ENCODE data around the gene C5AR2.
"Not testable (repeated sequence)": the region's sequence is repeated elsewhere in the genome, so short reads cannot be mapped to it uniquely, and the experiment has no call there.

The C5AR2 gene
- total RNA-seq = 1.5 to 24.0 (median 12.7) reads per million in 17 experiments

GRCh38 chr19:47331931-47332547 lies at the start of gene C5AR2:
C5AR2 (plus strand) TSS chr19:47332175; CDS start chr19:47340800, 8,625 bp downstream.
- DNase-seq = peak; percentile 51 to 72 (median 61)

- no peak for DNase-seq
These were observed 48.4 kb upstream of the C5AR2 start for GRCh38 chr19:47283405-47284059.

GRCh38 chr19:47284324-47284899 lies 47.6 kb upstream of the C5AR2 start:
- peak; percentile 77 to 85 (median 80) for DNase-seq

- peak; percentile 89 to 96 (median 92) for DNase-seq
These were observed 35.9 kb upstream of the C5AR2 start for GRCh38 chr19:47296036-47296435.

GRCh38 chr19:47300867-47301266 lies 31.1 kb upstream of the C5AR2 start:
- not testable (repeated sequence) for DNase-seq

- peak in 2 of 4 experiments; percentile 53 for DNase-seq
These were observed 29.7 kb upstream of the C5AR2 start for GRCh38 chr19:47302249-47302648.

- no peak for DNase-seq
These were observed 28.0 kb upstream of the C5AR2 start for GRCh38 chr19:47303966-47304365.

- peak; percentile 83 to 89 (median 87) for DNase-seq
These were observed 26.6 kb upstream of the C5AR2 start for GRCh38 chr19:47305309-47305751.

GRCh38 chr19:47306303-47306702 lies 25.7 kb upstream of the C5AR2 start:
- DNase-seq = no peak

- no peak for DNase-seq
These were observed 22.9 kb upstream of the C5AR2 start for GRCh38 chr19:47309038-47309437.

GRCh38 chr19:47309608-47310007 lies 22.4 kb upstream of the C5AR2 start, which contains the start of gene C5AR1:
C5AR1 (plus strand) TSS chr19:47309861; CDS start chr19:47309896, 35 bp downstream.
- peak; percentile 89 to 93 (median 92) for DNase-seq

GRCh38 chr19:47310323-47310722 lies 21.7 kb upstream of the C5AR2 start:
- DNase-seq = peak in 1 of 4 experiments; percentile 6

- peak; percentile 83 to 93 (median 91) for DNase-seq
These were observed 21.2 kb upstream of the C5AR2 start for GRCh38 chr19:47310819-47311218.

GRCh38 chr19:47312366-47313006 lies 19.5 kb upstream of the C5AR2 start:
- no peak for DNase-seq

GRCh38 chr19:47313754-47314295 lies 18.1 kb upstream of the C5AR2 start:
- DNase-seq = peak in 3 of 4 experiments; percentile 54 to 69 (median 61)

- DNase-seq = peak; percentile 96 to 99 (median 97)
These were observed 16.7 kb upstream of the C5AR2 start for GRCh38 chr19:47315125-47315821.

- peak in 2 of 4 experiments; percentile 37 to 45 for DNase-seq
These were observed 15.5 kb upstream of the C5AR2 start for GRCh38 chr19:47316513-47316912.

- DNase-seq = peak in 1 of 4 experiments; percentile 33
These were observed 11.8 kb upstream of the C5AR2 start for GRCh38 chr19:47319923-47320871.

- peak; percentile 46 to 56 (median 52) for DNase-seq
These were observed 10.3 kb upstream of the C5AR2 start for GRCh38 chr19:47321630-47322029.

- peak; percentile 78 to 91 (median 84) for DNase-seq
These were observed 9.9 kb upstream of the C5AR2 start for GRCh38 chr19:47322058-47322457.

GRCh38 chr19:47323409-47323808 lies 8.6 kb upstream of the C5AR2 start:
- peak; percentile 47 to 60 (median 57) for DNase-seq
